Measurements from ENCODE around the gene TFPI.

- TF ChIP-seq ARNT (IDR thresholded peaks at IDR 0.05) (no peak), PKNOX1 (IDR thresholded peaks at IDR 0.05) (no peak), SP1 (IDR thresholded peaks at IDR 0.05) (no peak), L3MBTL2 (conservative IDR thresholded peaks at IDR 0.05) (no peak)
Measured at GRCh38 chr2:187505065-187505672, 49.1 kb downstream of the TFPI start.

Data from HEK293T (cell line).